Liver (tissue), 9 donors: ENCODE results near the gene OR2Y1. TPM values are rescaled to one million over a fixed set of nuclear protein-coding genes. Genes with fewer than 3 reads are reported as not detected.

Experiments
- DNase-seq: peaks from one replicate; pipeline ENCODE4 v3.0.0-alpha.2; 2017; ENCODE audit warnings: low spot score
- H3K27ac ChIP-seq, 2 donors: one replicate each; pipeline ENCODE4 v1.7.0; 2013; ENCODE audit warnings: inconsistent platforms in 2 of 2, low read length in 2 of 2, control low read depth in 1 of 2, low read depth in 1 of 2, mild to moderate bottlenecking in 1 of 2
- H3K27me3 ChIP-seq, 4 donors: one replicate each; pipeline versions ENCODE4 v1.6.1 to v1.7.0; 2013; ENCODE audit warnings: low read length in 3 of 4, inconsistent platforms in 1 of 4, mild to moderate bottlenecking in 1 of 4, moderate library complexity in 1 of 4; ENCODE audit not compliant: control insufficient read depth in 4 of 4, insufficient read depth in 4 of 4
- H3K36me3 ChIP-seq, 4 donors: one replicate each; pipeline versions ENCODE4 v1.6.1 to v1.7.0; 2013; ENCODE audit warnings: low read length in 3 of 4, mild to moderate bottlenecking in 3 of 4, low read depth in 1 of 4, moderate library complexity in 1 of 4; ENCODE audit not compliant: control insufficient read depth in 4 of 4, insufficient read depth in 3 of 4
- H3K4me1 ChIP-seq, 4 donors: one replicate each; pipeline versions ENCODE4 v1.6.1 to v1.7.0; 2013; ENCODE audit warnings: low read length in 3 of 4, mild to moderate bottlenecking in 3 of 4, moderate library complexity in 1 of 4; ENCODE audit not compliant: control insufficient read depth in 4 of 4, insufficient read depth in 4 of 4
- H3K4me3 ChIP-seq, 3 donors: one replicate each; pipeline versions ENCODE4 v1.6.1 to v1.7.0; 2013; ENCODE audit warnings: low read length in 3 of 3, control low read depth in 1 of 3, low read depth in 1 of 3, mild to moderate bottlenecking in 1 of 3
- H3K9ac ChIP-seq, 2 donors: one replicate each; pipeline ENCODE4 v1.7.0; 2013; ENCODE audit warnings: low read length in 2 of 2, mild to moderate bottlenecking in 2 of 2, moderate library complexity in 2 of 2, control low read depth in 1 of 2, low read depth in 1 of 2
- H3K9me3 ChIP-seq, 4 donors: one replicate each; pipeline versions ENCODE4 v1.6.1 to v1.7.0; 2013; ENCODE audit warnings: low read length in 3 of 4; ENCODE audit not compliant: control insufficient read depth in 4 of 4
- ATF3 ChIP-seq: IDR thresholded peaks from 2 replicates; pipeline ENCODE4 v1.6.1; 2016; ENCODE audit warnings: antibody characterized with exemption
- CTCF ChIP-seq: fragments of 150-350 bp; IDR thresholded peaks from 2 replicates; pipeline ENCODE4 v1.5.1; 2017; ENCODE audit warnings: improper control_type of control experiment, low read depth, low read length; ENCODE audit not compliant: missing input control
- FOXA2 ChIP-seq: IDR thresholded peaks from 2 replicates; pipeline ENCODE4 v1.6.1; 2016; ENCODE audit warnings: antibody characterized with exemption
- GABPA ChIP-seq, 2 donors: IDR thresholded peaks in 1 of 2; conservative IDR thresholded peaks in 1 of 2; 2 replicates each; pipeline ENCODE4 v1.6.1; 2016; ENCODE audit warnings: antibody characterized with exemption in 2 of 2, mild to moderate bottlenecking in 1 of 2, moderate library complexity in 1 of 2
- HNF4A ChIP-seq, 2 donors: conservative IDR thresholded peaks; 2 replicates each; pipeline ENCODE4 v1.6.1; 2016; ENCODE audit warnings: antibody characterized with exemption in 2 of 2, mild to moderate bottlenecking in 2 of 2
- HNF4G ChIP-seq: IDR thresholded peaks from 2 replicates; pipeline ENCODE4 v1.6.1; 2016; ENCODE audit warnings: antibody characterized with exemption
- MAX ChIP-seq: IDR thresholded peaks from 2 replicates; pipeline ENCODE4 v1.6.1; 2016; ENCODE audit warnings: antibody characterized with exemption
- REST ChIP-seq: IDR thresholded peaks from 2 replicates; pipeline ENCODE4 v1.6.1; 2016; ENCODE audit warnings: antibody characterized with exemption, mild to moderate bottlenecking
- RXRA ChIP-seq, 2 donors: IDR thresholded peaks; 2 replicates each; pipeline ENCODE4 v1.6.1; 2017 to 2018; ENCODE audit warnings: antibody characterized with exemption in 2 of 2, mild to moderate bottlenecking in 1 of 2
- SP1 ChIP-seq: IDR thresholded peaks from 2 replicates; pipeline ENCODE4 v1.6.1; 2018; ENCODE audit warnings: antibody characterized with exemption, mild to moderate bottlenecking
- TAF1 ChIP-seq: conservative IDR thresholded peaks from 2 replicates; pipeline ENCODE4 v1.6.1; 2016; ENCODE audit warnings: antibody characterized with exemption, mild to moderate bottlenecking
- YY1 ChIP-seq: IDR thresholded peaks from 2 replicates; pipeline ENCODE4 v1.6.1; 2016; ENCODE audit warnings: antibody characterized with exemption, mild to moderate bottlenecking
- ZBTB33 ChIP-seq: IDR thresholded peaks from 2 replicates; pipeline ENCODE4 v1.6.1; 2016; ENCODE audit warnings: antibody characterized with exemption
- WGBS: extraction: QIAGEN DNeasy Blood & Tissue Kit; methylation state at CpG from one replicate; pipeline ENCODE4 v1.1.7; 2013; 5-methylcytosine and 5-hydroxymethylcytosine counted together
- polyA plus RNA-seq, 2 donors: library from polyadenylated mRNA; stranded (reverse) in 1 of 2; unstranded in 1 of 2; fragments of 200-250 nt in 1 of 2; fragments of >200 nt in 1 of 2; fragmentation: Nextera tagmentation in 1 of 2; extraction: Ambion mirVana in 1 of 2; gene quantifications; one replicate each; pipeline versions ENCODE4 v1.2.1 to v1.2.3, GENCODE V29; 2013 to 2015
- total RNA-seq, 2 donors: library from RNA; depleted of rRNA; stranded (reverse); fragments of >200 nt; gene quantifications; one replicate each; pipeline ENCODE4 v1.2.3, GENCODE V29; 2014
- donor health status: healthy.
- donor health status: healthy.
- donor health status: healthy.
- donor health status: healthy.
- donor health status: healthy.

Gene OR2Y1
- total and polyA plus RNA-seq, 4 donors, result not detected

GRCh38 chr5:180719781-180720180 is 20.1 kb downstream of the OR2Y1 start:
- H3K4me1 ChIP-seq, result no peaks in the 10 kb centered on the region

More at GRCh38 chr5:180719781-180720180, 20.1 kb downstream of the OR2Y1 start:
- 64% methylated on average over 2 of the region's 2 CpGs for WGBS
- no peak overlapping the region for H3K9ac ChIP-seq
- peaks cover 0 to 4% (median 0%) of the 10 kb centered on the region in 4 donors for H3K9me3 ChIP-seq
- no peak overlapping the region for H3K27ac ChIP-seq
- H3K36me3 ChIP-seq, result no peaks in the 10 kb centered on the region
- H3K27me3 ChIP-seq, result no peaks in the 10 kb centered on the region
- no peak for DNase-seq
- no peak overlapping the region for H3K4me3 ChIP-seq
- TF ChIP-seq TAF1 (no peak), CTCF (no peak), MAX (no peak), GABPA (IDR thresholded peaks at IDR 0.05 in 1 of 2, conservative IDR thresholded peaks at IDR 0.05 in 1 of 2) (no peak), SP1 (no peak), RXRA (IDR thresholded peaks at IDR 0.05) (no peak), YY1 (no peak), FOXA2 (no peak), HNF4A (conservative IDR thresholded peaks at IDR 0.05) (no peak), ZBTB33 (no peak), ATF3 (no peak), HNF4G (no peak), REST (no peak)
